H1 (cell line): Measurements from ENCODE around the gene DLL1. TPM values are rescaled to one million over a fixed set of nuclear protein-coding genes. Genes with fewer than 3 reads are reported as not detected.

Experiments
- CTCF ChIA-PET: fragments of 300-600 bp; sonication (Branson Sonifier 250); formaldehyde crosslinking; loops from one replicate; lab custom pipeline; 2021; ENCODE audit not compliant: partially characterized antibody; lab: Charles Lee
- POLR2A ChIA-PET: fragments of 300-600 bp; sonication (Branson Sonifier 250); formaldehyde crosslinking; loops from one replicate; lab custom pipeline; 2021; ENCODE audit warnings: inconsistent platforms; ENCODE audit not compliant: partially characterized antibody; lab: Charles Lee
- DNase-seq, 2 experiments: peaks; one replicate each; pipeline versions ENCODE4 v3.0.0 to v3.0.0-alpha.2; 2010 to 2022; ENCODE audit warnings: low spot score in 2 of 2, low read depth in 1 of 2, mixed read lengths in 1 of 2
- FAIRE-seq: peaks from 2 replicates; lab custom pipeline; 2011; peaks lifted over from hg19 to GRCh38; lab: Jason Lieb, UNC
- H2AFZ ChIP-seq: 2 replicates; pipeline ENCODE4 v1.8.1; 2012; ENCODE audit warnings: low read length, inconsistent platforms
- H2AK5ac ChIP-seq: 2 replicates; pipeline ENCODE4 v1.6.1; 2013; ENCODE audit warnings: low read depth, low read length
- H2BK120ac ChIP-seq: replicated peaks from 2 replicates; pipeline ENCODE3; 2013; ENCODE audit warnings: low read depth, low read length, inconsistent platforms
- H2BK12ac ChIP-seq: 2 replicates; pipeline ENCODE4 v1.6.1; 2013; ENCODE audit warnings: low read depth, low read length
- H2BK15ac ChIP-seq: 2 replicates; pipeline ENCODE4 v1.6.1; 2013; ENCODE audit warnings: low read length
- H2BK20ac ChIP-seq: 2 replicates; pipeline ENCODE4 v1.6.1; 2013; ENCODE audit warnings: low read length
- H2BK5ac ChIP-seq: 2 replicates; pipeline ENCODE4 v1.6.1; 2013; ENCODE audit warnings: low read depth, low read length
- H3K14ac ChIP-seq: 2 replicates; pipeline ENCODE4 v1.6.1; 2013; ENCODE audit warnings: inconsistent platforms; ENCODE audit not compliant: insufficient read length
- H3K18ac ChIP-seq: 2 replicates; pipeline ENCODE4 v1.6.1; 2013; ENCODE audit warnings: low read length; ENCODE audit errors: extremely low read depth
- H3K23ac ChIP-seq: 2 replicates; pipeline ENCODE4 v1.6.1; 2013; ENCODE audit warnings: inconsistent platforms; ENCODE audit not compliant: insufficient read length
- H3K23me2 ChIP-seq: 2 replicates; pipeline ENCODE4 v1.6.1; 2013; ENCODE audit warnings: low read depth, low read length
- H3K27ac ChIP-seq: 2 replicates; pipeline ENCODE4 v1.6.1; 2011; ENCODE audit warnings: low read depth, low read length, inconsistent platforms
- H3K27me3 ChIP-seq, 4 experiments: replicated peaks in 1 of 4; 1 replicate in 1 of 4; 2 replicates in 3 of 4; pipeline versions ENCODE4 v1.6.1 to v1.8.1; 2011 to 2013; ENCODE audit warnings: low read length in 3 of 4, mild to moderate bottlenecking in 3 of 4, inconsistent platforms in 2 of 4, mixed read lengths in 2 of 4, moderate library complexity in 1 of 4; ENCODE audit not compliant: control insufficient read depth in 3 of 4, insufficient read depth in 3 of 4; ENCODE audit errors: extremely low read depth in 1 of 4
- H3K36me3 ChIP-seq, 4 experiments: 2 replicates each; pipeline versions ENCODE4 v1.6.1 to v1.8.1; 2011 to 2013; ENCODE audit warnings: mild to moderate bottlenecking in 4 of 4, low read length in 3 of 4, moderate library complexity in 2 of 4, control low read depth in 1 of 4, inconsistent platforms in 1 of 4; ENCODE audit not compliant: insufficient read depth in 4 of 4, control insufficient read depth in 2 of 4
- H3K4ac ChIP-seq: replicated peaks from 2 replicates; pipeline ENCODE3; 2013; ENCODE audit warnings: low read length, low read depth, mixed read lengths, inconsistent platforms; ENCODE audit not compliant: insufficient read length
- H3K4me1 ChIP-seq, 4 experiments: replicated peaks in 1 of 4; 1 replicate in 1 of 4; 2 replicates in 3 of 4; pipeline versions ENCODE4 v1.6.1 to v1.8.1; 2011 to 2013; ENCODE audit warnings: low read length in 3 of 4, inconsistent platforms in 2 of 4, mixed read lengths in 1 of 4; ENCODE audit not compliant: insufficient read depth in 4 of 4, control insufficient read depth in 3 of 4
- H3K4me2 ChIP-seq, 2 experiments: 2 replicates each; pipeline versions ENCODE4 v1.6.1 to v1.8.1; 2011 to 2013; ENCODE audit warnings: low read depth in 2 of 2, low read length in 2 of 2, control low read depth in 1 of 2, inconsistent platforms in 1 of 2, mild to moderate bottlenecking in 1 of 2; ENCODE audit not compliant: insufficient read depth in 1 of 2
- H3K4me3 ChIP-seq, 4 experiments: fragments of 200-600, 300-600 bp in 1 of 4; sonication (generic), shearing (Covaris generic), sonication (Bioruptor Twin) in 1 of 4; 2 replicates each; pipeline versions ENCODE4 v1.5.1 to v1.8.1; 2011 to 2016; ENCODE audit warnings: low read length in 4 of 4, low read depth in 3 of 4, control low read depth in 2 of 4, inconsistent platforms in 2 of 4, mild to moderate bottlenecking in 2 of 4, mixed read lengths in 1 of 4, moderate library complexity in 1 of 4; ENCODE audit not compliant: insufficient read depth in 2 of 4; ENCODE audit errors: extremely low read depth in 1 of 4
- H3K56ac ChIP-seq: replicated peaks from 2 replicates; pipeline ENCODE3; 2013; ENCODE audit warnings: low read depth, mild to moderate bottlenecking, mixed read lengths, low read length, inconsistent platforms; ENCODE audit not compliant: insufficient read length
- H3K79me1 ChIP-seq: 2 replicates; pipeline ENCODE4 v1.6.1; 2013; ENCODE audit warnings: low read depth, low read length, control low read depth
- H3K79me2 ChIP-seq, 2 experiments: 2 replicates each; pipeline versions ENCODE4 v1.6.1 to v1.8.1; 2012 to 2013; ENCODE audit warnings: low read length in 2 of 2, mild to moderate bottlenecking in 2 of 2, inconsistent platforms in 1 of 2; ENCODE audit not compliant: insufficient read depth in 2 of 2, control insufficient read depth in 1 of 2
- H3K9ac ChIP-seq, 4 experiments: replicated peaks in 1 of 4; 1 replicate in 1 of 4; 2 replicates in 3 of 4; pipeline versions ENCODE4 v1.6.1 to v1.8.1; 2011 to 2013; ENCODE audit warnings: low read depth in 3 of 4, low read length in 3 of 4, control low read depth in 2 of 4, mild to moderate bottlenecking in 2 of 4, moderate library complexity in 2 of 4, inconsistent platforms in 1 of 4; ENCODE audit errors: extremely low read depth in 1 of 4
- H3K9me3 ChIP-seq, 2 experiments: 2 replicates each; pipeline versions ENCODE4 v1.6.1 to v1.8.1; 2012 to 2013; ENCODE audit warnings: mild to moderate bottlenecking in 2 of 2, moderate library complexity in 2 of 2, control low read depth in 1 of 2, inconsistent platforms in 1 of 2, low read depth in 1 of 2, low read length in 1 of 2, mixed read lengths in 1 of 2; ENCODE audit not compliant: insufficient read depth in 2 of 2
- H4K20me1 ChIP-seq, 2 experiments: replicated peaks in 1 of 2; 2 replicates each; pipeline versions ENCODE3 to v1.8.1; 2011 to 2013; ENCODE audit warnings: inconsistent platforms in 2 of 2, low read length in 2 of 2, mild to moderate bottlenecking in 1 of 2; ENCODE audit not compliant: insufficient read depth in 2 of 2, control insufficient read depth in 1 of 2
- H4K5ac ChIP-seq: 2 replicates; pipeline ENCODE4 v1.6.1; 2013; ENCODE audit warnings: low read length, low read depth, mixed read lengths, inconsistent platforms; ENCODE audit not compliant: insufficient read length
- H4K8ac ChIP-seq: 2 replicates; pipeline ENCODE4 v1.8.0; 2013; ENCODE audit warnings: mild to moderate bottlenecking, moderate library complexity, low read length, inconsistent platforms; ENCODE audit not compliant: insufficient read depth; ENCODE audit errors: extremely low read depth
- H4K91ac ChIP-seq: replicated peaks from 2 replicates; pipeline ENCODE3; 2013; ENCODE audit warnings: low read length, mixed read lengths, inconsistent platforms; ENCODE audit not compliant: insufficient read length
- ASH2L ChIP-seq: fragments of 200-600, 300-600 bp; sonication (generic); IDR thresholded peaks from one replicate; pipeline ENCODE4 v1.7.1; 2017; ENCODE audit warnings: low read length
- ATF2 ChIP-seq: IDR thresholded peaks from 2 replicates; pipeline ENCODE4 v1.6.1; 2012; ENCODE audit warnings: low read length, inconsistent platforms
- CBX8 ChIP-seq: fragments of 300-800, 300-1000 bp; sonication (generic); IDR thresholded peaks from 2 replicates; pipeline ENCODE4 v1.7.1; 2016; ENCODE audit warnings: low read depth, low read length, borderline replicate concordance
- KDM1A ChIP-seq: fragments of 200-600, 300-600 bp; sonication (generic); IDR thresholded peaks from 2 replicates; pipeline ENCODE4 v1.7.1; 2016; ENCODE audit warnings: mild to moderate bottlenecking, low read length, borderline replicate concordance
- KDM5A ChIP-seq: fragments of 200-600 bp; IDR thresholded peaks from 2 replicates; pipeline ENCODE4 v1.7.1; 2012; ENCODE audit warnings: mild to moderate bottlenecking, low read length, inconsistent platforms, mixed read lengths
- POU5F1 ChIP-seq: IDR thresholded peaks from 2 replicates; pipeline ENCODE4 v1.6.1; 2011; ENCODE audit warnings: low read depth, mild to moderate bottlenecking, low read length, moderate library complexity
- RFX5 ChIP-seq: IDR thresholded peaks from 2 replicates; pipeline ENCODE4 v1.6.1; 2011; ENCODE audit warnings: low read depth, low read length, improper control_type of control experiment, borderline replicate concordance
- RNF2 ChIP-seq: fragments of 200-900, 300-1000 bp; sonication (generic); IDR thresholded peaks from 2 replicates; pipeline ENCODE4 v1.7.1; 2016; ENCODE audit warnings: borderline replicate concordance, low read depth, mild to moderate bottlenecking, antibody characterized with exemption, low read length; ENCODE audit not compliant: poor library complexity, severe bottlenecking; ENCODE audit errors: missing control alignments
- SRF ChIP-seq: IDR thresholded peaks from 2 replicates; pipeline ENCODE4 v1.6.1; 2011; ENCODE audit warnings: mild to moderate bottlenecking, low read depth, low read length, moderate library complexity
- TCF12 ChIP-seq: IDR thresholded peaks from 2 replicates; pipeline ENCODE4 v1.6.1; 2011; ENCODE audit warnings: low read depth, mild to moderate bottlenecking, low read length
- TEAD4 ChIP-seq: IDR thresholded peaks from 2 replicates; pipeline ENCODE4 v1.6.1; 2012; ENCODE audit warnings: low read depth, low read length, inconsistent platforms, mixed read lengths
- YY1 ChIP-seq: IDR thresholded peaks from 2 replicates; pipeline ENCODE4 v1.6.1; 2011; ENCODE audit warnings: low read depth, mild to moderate bottlenecking, low read length
- WGBS, 2 experiments: shearing (Covaris generic) in 1 of 2; methylation state at CpG; one replicate each; pipeline versions ENCODE4 v1.1.6 to v1.1.7; 2013 to 2015; ENCODE audit warnings: low lambda C conversion rate in 2 of 2, mixed read lengths in 2 of 2, inconsistent platforms in 1 of 2, low coverage in 1 of 2, missing lambda C conversion rate in 1 of 2; ENCODE audit not compliant: insufficient replicate concordance in 2 of 2, insufficient coverage in 1 of 2, insufficient read length in 1 of 2; ENCODE audit errors: extremely low coverage in 1 of 2, missing lambda C conversion rate in 1 of 2; 5-methylcytosine and 5-hydroxymethylcytosine counted together
- polyA plus RNA-seq, 7 experiments: library from polyadenylated mRNA; depleted of rRNA in 3 of 7; stranded (reverse) in 5 of 7; unstranded in 2 of 7; fragments of >200 nt in 5 of 7; fragments of 200-250 nt in 2 of 7; gene quantifications; 1 replicate in 5 of 7; 2 replicates in 1 of 7; 4 replicates in 1 of 7; pipeline versions ENCODE4 v1.2.1 to v1.2.3, GENCODE V29; 2011 to 2013; ENCODE audit warnings: missing spikeins in 2 of 7, mixed read lengths in 2 of 7
- total RNA-seq: library from RNA; stranded (reverse); fragmentation: NEBNext Ultra II Directional; extraction: Animal tissue kit (Norgen Biotek cat#: 25700); gene quantifications from 2 replicates; pipeline ENCODE4 v1.2.1, GENCODE V29; 2021

The DLL1 gene
- total and polyA plus RNA-seq, 2 of the 8 experiments (the other 6 are each of a cell fraction or from before 2014, with no cell fraction given) = 1.7 to 3.8 TPM

DNA sequence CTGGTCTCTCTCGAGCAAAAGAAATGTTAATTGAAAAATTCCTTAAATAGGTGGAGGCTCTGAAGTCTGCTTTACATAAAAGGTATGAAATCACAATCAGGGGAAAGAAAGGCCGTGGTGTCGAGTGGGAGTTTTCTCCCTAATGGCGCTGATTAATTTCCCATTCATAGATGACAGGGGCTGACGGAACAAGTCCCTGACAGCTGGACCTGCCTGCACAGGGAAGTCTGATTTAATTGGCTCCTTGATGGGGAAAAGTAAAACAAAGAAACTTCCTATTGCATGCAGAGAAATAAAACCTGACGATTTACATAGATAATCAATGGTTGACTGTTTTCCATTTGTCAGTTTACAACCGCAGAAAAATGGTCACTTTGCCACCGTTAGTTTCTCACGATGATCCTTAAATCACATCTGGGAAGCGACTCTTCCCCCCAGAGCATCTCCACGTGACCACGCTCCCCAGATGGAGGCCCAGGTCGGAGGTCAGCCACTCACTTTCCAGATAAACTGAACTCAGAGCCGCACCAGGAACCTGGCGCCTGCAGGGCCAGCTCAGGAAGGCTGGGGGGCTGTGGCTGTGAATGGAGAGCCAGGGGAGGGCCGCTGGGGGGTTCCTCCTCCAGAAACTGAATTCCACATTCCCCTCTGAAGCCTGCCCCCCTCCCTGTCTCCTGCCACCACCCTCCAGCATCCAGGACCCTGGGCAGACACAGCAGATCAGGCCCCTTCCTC, 55.3 kb downstream of the DLL1 start:
- H2AFZ ChIP-seq = no peak overlapping the region
- H3K23ac ChIP-seq = no peak overlapping the region
- 81% methylated on average over 16 of the region's 16 CpGs; no CpG with 5 or more reads in 1 of the 2 experiments for WGBS, 2 experiments
- no peak overlapping the region for H3K4me3 ChIP-seq
- H3K23me2 ChIP-seq = no peaks in the 10 kb centered on the region; the same call in 1 of the 2 replicates
- H3K27me3 ChIP-seq = no peaks in the 10 kb centered on the region; a peak in 1 of 7 replicates
- no peak overlapping the region for H3K9ac ChIP-seq
- H3K79me1 ChIP-seq = no peaks in the 10 kb centered on the region
- H2BK12ac ChIP-seq = no peak overlapping the region
- H2BK15ac ChIP-seq = no peak overlapping the region
- H3K18ac ChIP-seq = no peak overlapping the region
- H4K5ac ChIP-seq = no peak overlapping the region
- ChIA-PET POLR2A (no interaction called here), CTCF (no interaction called here)
- peaks cover 0 to 10% (median 3%) of the 10 kb centered on the region in 4 experiments; a peak in 5 of 7 replicates for H3K4me1 ChIP-seq
- H3K27ac ChIP-seq = no peak overlapping the region
- H3K56ac ChIP-seq = no peak overlapping the region
- no peak overlapping the region for H2BK120ac ChIP-seq
- no peak overlapping the region for H2BK5ac ChIP-seq
- no peak overlapping the region; the same call in 1 of the 2 replicates for H2AK5ac ChIP-seq
- no peak overlapping the region for H3K4ac ChIP-seq
- H3K4me2 ChIP-seq = no peak overlapping the region
- H4K20me1 ChIP-seq = no peaks in the 10 kb centered on the region
- H3K9me3 ChIP-seq = no peaks in the 10 kb centered on the region
- no peak overlapping the region for H4K91ac ChIP-seq
- FAIRE-seq = no peak
- DNase-seq = no peak
- no peak overlapping the region for H3K14ac ChIP-seq
- no peak overlapping the region for H2BK20ac ChIP-seq
- no peak overlapping the region for H4K8ac ChIP-seq
- no peaks in the 10 kb centered on the region for H3K36me3 ChIP-seq
- no peaks in the 10 kb centered on the region for H3K79me2 ChIP-seq
- TF ChIP-seq CBX8 = no peak
- no peak for TF ChIP-seq YY1
- TF ChIP-seq TEAD4 = no peak
- TF ChIP-seq SRF = no peak
- TF ChIP-seq KDM5A = no peak
- no peak for TF ChIP-seq RNF2
- TF ChIP-seq RFX5 = no peak
- TF ChIP-seq ASH2L = no peak
- TF ChIP-seq KDM1A = no peak
- no peak for TF ChIP-seq POU5F1
- no peak for TF ChIP-seq TCF12
- TF ChIP-seq ATF2 = no peak
